ENCODE results near the gene NRP2. TPM values are rescaled to one million over a fixed set of nuclear protein-coding genes. Genes with fewer than 3 reads are reported as not detected.
A peak's percentile ranks its signal among the peaks of the same experiment; 100 is the strongest.

Gene NRP2
- total RNA-seq, 2 experiments from 2014 or later = 1.5 to 3.8 TPM

DNA sequence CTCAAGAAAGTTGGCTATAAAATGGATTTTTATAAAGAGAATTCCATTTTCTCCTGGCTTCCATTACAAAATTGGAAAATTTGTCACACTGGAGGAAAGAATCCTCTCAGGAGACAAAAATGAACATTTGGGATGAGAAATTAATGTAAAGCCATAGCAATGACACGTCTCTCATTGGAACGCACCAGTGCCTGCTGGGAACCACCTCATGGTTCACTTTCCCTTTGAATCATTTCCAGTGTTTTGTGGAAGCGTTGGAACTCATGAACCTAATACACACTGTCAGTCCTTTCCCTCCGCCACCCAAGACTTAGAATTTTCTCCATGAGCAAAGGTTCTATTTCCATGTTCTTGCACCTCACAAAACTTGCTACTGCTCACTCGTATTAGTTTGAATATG lies 21.0 kb upstream of the NRP2 start:
- Mint-ChIP-seq H3K27me3 (peaks cover under 1% of the 10 kb centered on the region), H3K36me3 (ENCODE audit: low read depth) (no peaks in the 10 kb centered on the region), H3K27ac (no peak overlapping the region), H3K4me1 (peaks cover 20% of the 10 kb centered on the region), H3K9me3 (ENCODE audit: low read depth) (no peaks in the 10 kb centered on the region), H3K4me3 (no peak overlapping the region)
- POLR2A ChIA-PET = no interaction called here
- no peak for DNase-seq
- no peak for ATAC-seq
- CTCF ChIA-PET = interaction anchor here (1.5 kb wide), 2 partner anchors 14 to 15 kb away, joined by 3 to 6 read pairs; no protein-coding TSS in a partner anchor
- intact Hi-C loops (cut with DNase I, micrococcal nuclease) = no loop called here

DNA sequence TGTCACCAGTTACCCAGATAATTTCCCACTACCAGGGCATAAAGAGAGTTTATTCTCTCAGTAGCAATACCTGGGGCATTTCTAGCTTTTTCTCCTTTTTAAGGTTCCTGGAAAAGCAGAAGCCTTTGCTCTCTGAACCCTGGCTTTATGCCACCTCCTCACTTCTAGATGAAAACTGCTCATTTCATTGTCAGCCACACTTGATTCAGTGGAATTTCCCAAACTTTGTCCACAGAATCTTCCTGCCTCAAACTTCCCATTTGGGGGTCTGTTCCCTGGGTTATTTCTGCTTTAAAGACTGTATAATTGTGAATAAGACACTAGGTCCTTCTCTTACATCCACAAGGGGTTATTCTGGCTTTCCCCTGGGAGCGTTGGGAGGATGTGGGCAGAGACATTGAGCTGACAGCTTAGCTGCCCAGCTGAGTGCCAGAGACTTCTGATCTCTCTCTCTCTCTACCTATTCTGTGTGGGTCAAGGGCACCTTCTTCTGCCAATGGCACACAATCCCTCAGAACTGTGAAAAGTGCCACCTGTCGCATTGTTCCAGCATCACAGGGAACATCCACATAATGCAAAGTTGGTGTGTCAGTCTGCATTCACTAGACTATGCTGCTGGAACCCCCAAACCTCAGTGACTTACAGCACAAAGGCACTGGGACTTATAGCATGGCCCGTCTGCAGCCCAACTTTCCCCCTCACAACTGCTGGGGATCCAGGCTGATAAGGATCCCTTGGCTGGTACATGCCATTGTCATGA lies 19.9 kb upstream of the NRP2 start:
- Mint-ChIP-seq H3K4me3 (no peak overlapping the region), H3K27me3 (no peaks in the 10 kb centered on the region), H3K27ac (no peak overlapping the region), H3K4me1 (peaks cover 20% of the 10 kb centered on the region), H3K9me3 (ENCODE audit: low read depth) (peaks cover 1% of the 10 kb centered on the region), H3K36me3 (ENCODE audit: low read depth) (no peaks in the 10 kb centered on the region)
- intact Hi-C loops (cut with DNase I, micrococcal nuclease) = no loop called here
- DNase-seq = no peak
- ChIA-PET CTCF (interaction anchor here (0.6 to 1.5 kb wide), 2 partner anchors 14 to 22 kb away, joined by 3 read pairs; no protein-coding TSS in a partner anchor), POLR2A (no interaction called here)
- no peak for ATAC-seq

GRCh38 chr2:205665791-205666190 lies 16.5 kb upstream of the NRP2 start:
- Mint-ChIP-seq H3K36me3 (ENCODE audit: low read depth) (no peaks in the 10 kb centered on the region), H3K4me3 (no peak overlapping the region), H3K4me1 (peaks cover 11% of the 10 kb centered on the region), H3K9me3 (ENCODE audit: low read depth) (peaks cover 5% of the 10 kb centered on the region), H3K27me3 (peaks cover 3% of the 10 kb centered on the region), H3K27ac (no peak overlapping the region)
- ChIA-PET CTCF (no interaction called here), POLR2A (no interaction called here)
- ATAC-seq (no peak), DNase-seq (no peak)
- intact Hi-C loops (cut with DNase I, micrococcal nuclease) = no loop called here

GRCh38 chr2:205670292-205670691 lies 12.0 kb upstream of the NRP2 start:
- ATAC-seq = no peak
- no peak for DNase-seq
- H3K9me3 Mint-ChIP-seq (ENCODE audit: low read depth) = peaks cover 5% of the 10 kb centered on the region
- H3K4me3 Mint-ChIP-seq = no peak overlapping the region
- H3K27ac Mint-ChIP-seq = no peak overlapping the region
- intact Hi-C loops (cut with DNase I, micrococcal nuclease) = loop anchor here in 1 of 2 experiments (10.0 kb wide), 1 partner anchor 125 kb away; no protein-coding TSS in a partner anchor
- CTCF ChIA-PET = interaction anchor here (0.6 kb wide), 1 partner anchor 91 kb away, joined by 3 read pairs; no protein-coding TSS in a partner anchor
- H3K36me3 Mint-ChIP-seq (ENCODE audit: low read depth) = no peaks in the 10 kb centered on the region
- H3K4me1 Mint-ChIP-seq = no peaks in the 10 kb centered on the region
- POLR2A ChIA-PET = no interaction called here
- peaks cover 5% of the 10 kb centered on the region for H3K27me3 Mint-ChIP-seq

DNA sequence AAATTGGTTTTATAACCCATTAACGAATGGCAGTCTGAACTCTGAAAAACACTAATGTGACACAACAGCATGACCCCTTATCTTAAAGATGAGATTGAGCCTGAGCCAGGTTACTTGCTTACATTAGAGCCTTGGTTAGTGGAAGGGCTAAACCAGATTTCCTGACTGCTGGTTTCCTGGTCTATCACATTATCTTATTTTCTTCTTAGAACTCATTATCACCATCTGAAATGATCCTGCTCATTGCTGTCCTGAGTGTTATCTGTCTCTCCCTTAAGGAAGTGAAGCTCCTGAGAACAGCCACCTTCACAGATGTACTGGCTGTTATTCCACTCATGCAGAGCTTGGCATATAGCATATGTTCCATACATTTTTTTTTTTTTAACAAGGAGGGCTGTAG lies 9.0 kb upstream of the NRP2 start:
- Mint-ChIP-seq H3K9me3 (ENCODE audit: low read depth) (no peaks in the 10 kb centered on the region), H3K4me1 (no peaks in the 10 kb centered on the region), H3K4me3 (no peak overlapping the region), H3K27me3 (peaks cover 5% of the 10 kb centered on the region), H3K27ac (no peak overlapping the region), H3K36me3 (ENCODE audit: low read depth) (no peaks in the 10 kb centered on the region)
- intact Hi-C loops (cut with DNase I, micrococcal nuclease) = loop anchor here in 1 of 2 experiments (10.0 kb wide), 1 partner anchor 129 kb away; no protein-coding TSS in a partner anchor
- no peak for ATAC-seq
- CTCF ChIA-PET = no interaction called here
- no peak for DNase-seq
- POLR2A ChIA-PET = no interaction called here

DNA sequence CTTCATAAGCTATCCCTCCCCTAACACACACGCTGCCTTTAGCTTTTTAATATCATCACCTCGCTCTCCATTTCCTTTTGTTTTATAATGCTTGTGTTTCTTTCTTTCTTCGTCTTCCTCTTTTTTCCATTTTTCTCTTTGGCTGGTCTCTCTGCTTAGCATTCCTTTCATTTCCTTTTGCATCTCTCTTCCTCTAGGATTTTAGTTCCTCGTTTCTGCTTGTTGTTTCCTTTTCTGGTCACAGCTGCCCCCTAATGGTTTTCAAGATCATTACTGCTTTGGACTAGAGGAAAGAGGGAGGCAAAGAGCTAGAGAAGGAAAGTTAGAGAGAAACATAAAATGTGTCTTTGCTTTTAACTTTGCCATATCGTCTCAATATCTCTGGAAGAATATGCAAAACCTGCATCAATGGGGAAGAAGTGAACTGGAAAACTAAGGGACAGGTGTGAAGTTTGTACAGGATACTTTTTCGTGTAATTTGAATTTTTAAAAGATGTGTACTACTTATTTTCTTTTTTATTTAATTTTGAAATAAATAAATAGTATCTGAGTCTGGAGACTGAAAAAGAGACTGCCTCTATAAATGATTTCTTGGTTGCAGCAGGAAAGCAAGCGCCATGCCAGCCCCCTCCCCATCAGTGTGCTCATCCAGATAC lies 6.3 kb upstream of the NRP2 start:
- H3K27me3 Mint-ChIP-seq = peaks cover 11% of the 10 kb centered on the region
- ChIA-PET CTCF (interaction anchor here (0.6 to 3.0 kb wide), 35 partner anchors 12 to 1353 kb away, joined by 3 to 16 read pairs (median 3); no protein-coding TSS in a partner anchor), POLR2A (no interaction called here)
- no peaks in the 10 kb centered on the region for H3K36me3 Mint-ChIP-seq (ENCODE audit: low read depth)
- intact Hi-C loops (cut with DNase I, micrococcal nuclease) = loop anchor here (1.0 to 10.0 kb wide), 6 partner anchors 79 to 1351 kb away; no protein-coding TSS in a partner anchor
- no peaks in the 10 kb centered on the region for H3K4me1 Mint-ChIP-seq
- H3K27ac Mint-ChIP-seq = no peak overlapping the region
- DNase-seq (no peak), ATAC-seq (no peak)
- no peak overlapping the region for H3K4me3 Mint-ChIP-seq
- H3K9me3 Mint-ChIP-seq (ENCODE audit: low read depth) = no peaks in the 10 kb centered on the region

DNA sequence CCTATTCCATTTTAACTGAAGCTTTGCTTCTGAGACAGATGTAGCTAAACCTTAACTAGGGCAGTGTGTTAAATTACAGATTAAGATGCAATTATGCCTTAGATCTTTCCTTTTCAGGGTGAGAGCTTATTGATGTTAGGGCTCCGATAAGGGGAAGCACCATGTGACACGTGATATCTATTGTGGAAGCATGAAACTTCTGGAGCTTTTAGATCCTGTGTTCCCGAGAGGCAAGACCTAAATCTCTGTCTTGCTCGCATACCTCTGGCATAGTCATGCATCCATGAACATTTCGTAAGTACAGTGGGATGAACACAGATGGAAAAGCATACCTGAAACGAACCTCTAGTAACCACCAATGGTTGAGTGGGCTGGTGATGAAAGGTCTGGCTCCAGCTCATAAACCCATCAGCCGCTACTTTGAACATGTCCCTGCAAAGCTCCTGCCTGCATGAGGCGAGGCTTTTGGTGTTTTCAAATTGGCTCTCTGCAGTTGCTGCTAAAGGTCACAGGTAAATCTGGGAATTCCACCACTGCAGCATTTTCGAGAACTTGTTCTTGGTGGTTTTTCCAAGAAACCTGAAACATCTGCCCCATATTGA lies 3.7 kb upstream of the NRP2 start:
- Mint-ChIP-seq H3K4me1 (peaks cover 10% of the 10 kb centered on the region), H3K27me3 (peaks cover 25% of the 10 kb centered on the region), H3K9me3 (ENCODE audit: low read depth) (no peaks in the 10 kb centered on the region), H3K36me3 (ENCODE audit: low read depth) (no peaks in the 10 kb centered on the region), H3K27ac (no peak overlapping the region), H3K4me3 (no peak overlapping the region)
- ATAC-seq = no peak
- intact Hi-C loops (cut with DNase I, micrococcal nuclease) = loop anchor here (5.0 to 10.0 kb wide), 3 partner anchors 81 to 806 kb away; no protein-coding TSS in a partner anchor
- CTCF ChIA-PET = interaction anchor here (0.6 to 2.4 kb wide), 14 partner anchors 10 to 554 kb away, joined by 3 to 8 read pairs (median 3); no protein-coding TSS in a partner anchor
- DNase-seq = no peak
- POLR2A ChIA-PET = no interaction called here

- Mint-ChIP-seq H3K27ac (no peak overlapping the region), H3K27me3 (peaks cover 33% of the 10 kb centered on the region), H3K4me3 (no peak overlapping the region), H3K36me3 (ENCODE audit: low read depth) (no peaks in the 10 kb centered on the region), H3K9me3 (ENCODE audit: low read depth) (no peaks in the 10 kb centered on the region), H3K4me1 (peaks cover 10% of the 10 kb centered on the region)
- ATAC-seq (no peak), DNase-seq (no peak)
- ChIA-PET POLR2A (no interaction called here), CTCF (interaction anchor here (0.6 to 2.4 kb wide), 11 partner anchors 9 to 504 kb away, joined by 3 to 8 read pairs (median 3); no protein-coding TSS in a partner anchor)
- intact Hi-C loops (cut with DNase I, micrococcal nuclease) = loop anchor here (1.0 to 10.0 kb wide), 9 partner anchors 82 to 1572 kb away; no protein-coding TSS in a partner anchor
Measured at GRCh38 chr2:205679410-205680009, 2.8 kb upstream of the NRP2 start.

- peak; percentile 63 for ATAC-seq
- peaks cover 39% of the 10 kb centered on the region for H3K27me3 Mint-ChIP-seq
- H3K4me3 Mint-ChIP-seq = no peak overlapping the region
Measured at GRCh38 chr2:205680067-205680466, 2.2 kb upstream of the NRP2 start.

GRCh38 chr2:205680903-205681302 lies 1.4 kb upstream of the NRP2 start:
- no peaks in the 10 kb centered on the region for H3K36me3 Mint-ChIP-seq (ENCODE audit: low read depth)
- ATAC-seq (no peak), DNase-seq (no peak)
- POLR2A ChIA-PET = no interaction called here
- no peak overlapping the region for H3K27ac Mint-ChIP-seq
- peaks cover 45% of the 10 kb centered on the region for H3K27me3 Mint-ChIP-seq
- intact Hi-C loops (cut with DNase I, micrococcal nuclease) = loop anchor here (1.0 to 5.0 kb wide), 6 partner anchors 246 to 1574 kb away; no protein-coding TSS in a partner anchor
- H3K4me1 Mint-ChIP-seq = peaks cover 20% of the 10 kb centered on the region
- CTCF ChIA-PET = interaction anchor here (0.6 to 0.8 kb wide), 3 partner anchors 21 to 667 kb away, joined by 3 read pairs; no protein-coding TSS in a partner anchor
- no peak overlapping the region for H3K4me3 Mint-ChIP-seq
- no peaks in the 10 kb centered on the region for H3K9me3 Mint-ChIP-seq (ENCODE audit: low read depth)

More at GRCh38 chr2:205680067-205680466, 2.2 kb upstream of the NRP2 start:
- DNase-seq = peak; percentile 67
- no peaks in the 10 kb centered on the region for H3K36me3 Mint-ChIP-seq (ENCODE audit: low read depth)
- ChIA-PET CTCF (interaction anchor here (0.6 to 1.2 kb wide), 5 partner anchors 8 to 666 kb away, joined by 3 to 5 read pairs (median 3); no protein-coding TSS in a partner anchor), POLR2A (no interaction called here)
- H3K27ac Mint-ChIP-seq = no peak overlapping the region
- no peaks in the 10 kb centered on the region for H3K9me3 Mint-ChIP-seq (ENCODE audit: low read depth)
- intact Hi-C loops (cut with DNase I, micrococcal nuclease) = loop anchor here (1.0 to 5.0 kb wide), 6 partner anchors 247 to 1573 kb away; no protein-coding TSS in a partner anchor
- peaks cover 15% of the 10 kb centered on the region for H3K4me1 Mint-ChIP-seq
